HepG2 (cell line): ENCODE data around the gene KCNA4. TPM values are rescaled to one million over a fixed set of nuclear protein-coding genes. Genes with fewer than 3 reads are reported as not detected.

Experiments
- ATAC-seq: fragments of 200-7000 bp; cut with Tn5 transposase; 3 replicates; pipeline ENCODE4 v1.9.1; 2020; ENCODE audit warnings: mild to moderate bottlenecking, moderate library complexity
- BruUV-seq: library from RNA; stranded (reverse); fragments of 400-500 nt; replicated peaks from 2 replicates; lab custom pipeline; 2021; lab: Mats Ljungman, UMichigan
- CTCF ChIA-PET: fragments of 300-600 bp; formaldehyde crosslinking; extraction: SDS; loops from one replicate; lab custom pipeline; 2021; ENCODE audit warnings: low total read pairs, inconsistent platforms, low intra/inter-chr PET ratio; lab: Yijun Ruan, JAX
- POLR2A ChIA-PET: fragments of 350-600 bp; sonication (Branson Sonifier 250); formaldehyde crosslinking; loops from one replicate; lab custom pipeline; 2020; ENCODE audit warnings: antibody characterized with exemption, inconsistent platforms; lab: Yijun Ruan, JAX
- DNase-seq: peaks from one replicate; pipeline ENCODE4 v3.0.0-alpha.2; 2015; ENCODE audit warnings: low spot score
- FAIRE-seq: peaks from 3 replicates; lab custom pipeline; 2011; peaks lifted over from hg19 to GRCh38; lab: Jason Lieb, UNC
- H2AFZ ChIP-seq: one replicate; pipeline ENCODE4 v1.6.1; 2011; ENCODE audit warnings: low read length, inconsistent platforms
- H3K27ac ChIP-seq: fragments of 300-600 bp; 3 replicates; pipeline ENCODE4 v1.8.0; 2011; ENCODE audit warnings: mixed run types, mild to moderate bottlenecking, mixed read lengths, low read length, inconsistent platforms; ENCODE audit not compliant: insufficient read depth; ENCODE audit errors: extremely low read length
- H3K27me3 ChIP-seq, 2 experiments: fragments of 200-600 bp in 1 of 2; 2 replicates in 1 of 2; 3 replicates in 1 of 2; pipeline versions ENCODE4 v1.6.0 to v1.8.0; 2011; ENCODE audit warnings: low read length in 2 of 2, mild to moderate bottlenecking in 2 of 2, moderate library complexity in 2 of 2, inconsistent platforms in 1 of 2; ENCODE audit not compliant: insufficient read depth in 2 of 2, control insufficient read depth in 1 of 2
- H3K36me3 ChIP-seq, 2 experiments: fragments of 200-600 bp in 1 of 2; replicated peaks in 1 of 2; 2 replicates in 1 of 2; 3 replicates in 1 of 2; pipeline versions ENCODE4 v1.5.1 to v1.8.0; 2011; ENCODE audit warnings: low read length in 2 of 2, inconsistent platforms in 1 of 2; ENCODE audit not compliant: insufficient read depth in 2 of 2, control insufficient read depth in 1 of 2
- H3K4me1 ChIP-seq: 2 replicates; pipeline ENCODE4 v1.5.1; 2012; ENCODE audit warnings: low read length, inconsistent platforms; ENCODE audit not compliant: insufficient read depth
- H3K4me2 ChIP-seq: 2 replicates; pipeline ENCODE4 v1.6.0; 2011; ENCODE audit warnings: low read depth, low read length, inconsistent platforms
- H3K4me3 ChIP-seq, 3 experiments: fragments of 200-600 bp in 1 of 3; sonication (generic), shearing (Covaris generic) in 1 of 3; replicated peaks in 1 of 3; 2 replicates each; pipeline ENCODE4 v1.5.1; 2011 to 2016; ENCODE audit warnings: low read length in 3 of 3, inconsistent platforms in 2 of 3, low read depth in 2 of 3, mild to moderate bottlenecking in 2 of 3, control low read depth in 1 of 3, mixed read lengths in 1 of 3; ENCODE audit not compliant: insufficient read depth in 1 of 3
- H3K79me2 ChIP-seq: one replicate; pipeline ENCODE4 v1.6.1; 2011; ENCODE audit warnings: low read length, inconsistent platforms; ENCODE audit not compliant: insufficient read depth
- H3K9ac ChIP-seq: 2 replicates; pipeline ENCODE4 v1.6.0; 2011; ENCODE audit warnings: mild to moderate bottlenecking, low read depth, low read length, inconsistent platforms; ENCODE audit not compliant: insufficient read depth
- H3K9me3 ChIP-seq: 2 replicates; pipeline ENCODE4 v1.5.1; 2012; ENCODE audit warnings: mild to moderate bottlenecking, low read length
- H4K20me1 ChIP-seq: 2 replicates; pipeline ENCODE4 v1.6.0; 2011; ENCODE audit warnings: inconsistent platforms, mild to moderate bottlenecking, low read length, moderate library complexity; ENCODE audit not compliant: insufficient read depth
- DNMT3B ChIP-seq: conservative IDR thresholded peaks from 2 replicates; pipeline ENCODE4 v1.6.1; 2016; ENCODE audit warnings: missing biosample characterization, control low read depth
- E2F5 ChIP-seq: sonication (generic); formaldehyde crosslinking; conservative IDR thresholded peaks from 2 replicates; pipeline ENCODE4 v1.4.0; 2020; ENCODE audit warnings: missing genetic modification reagents
- GLI4 ChIP-seq: sonication (generic); formaldehyde crosslinking; IDR thresholded peaks from 2 replicates; pipeline ENCODE4 v1.5.1; 2020; ENCODE audit warnings: missing genetic modification reagents, mild to moderate bottlenecking, moderate library complexity, borderline replicate concordance
- GTF2F1 ChIP-seq: fragments of 150-350 bp; IDR thresholded peaks from 2 replicates; pipeline ENCODE4 v1.6.1; 2014; ENCODE audit warnings: low read length
- HOXA7 ChIP-seq: sonication (generic); formaldehyde crosslinking; IDR thresholded peaks from 2 replicates; pipeline ENCODE4 v1.8.1; 2022; ENCODE audit warnings: mild to moderate bottlenecking, missing genetic modification reagents, moderate library complexity
- KLF6 ChIP-seq: IDR thresholded peaks from 2 replicates; pipeline ENCODE4 v1.8.0; 2016; ENCODE audit warnings: missing biosample characterization, missing genetic modification reagents
- MLXIP ChIP-seq: sonication (generic); formaldehyde crosslinking; IDR thresholded peaks from 2 replicates; pipeline ENCODE4 v1.9.0; 2021; ENCODE audit warnings: missing genetic modification reagents, borderline replicate concordance
- NAIF1 ChIP-seq: sonication (generic); formaldehyde crosslinking; IDR thresholded peaks from 2 replicates; pipeline ENCODE4 v1.5.0; 2020; ENCODE audit warnings: mild to moderate bottlenecking, missing genetic modification reagents, borderline replicate concordance
- PITX1 ChIP-seq: sonication (generic); formaldehyde crosslinking; IDR thresholded peaks from 2 replicates; pipeline ENCODE4 v1.5.1; 2020; ENCODE audit warnings: mild to moderate bottlenecking, missing genetic modification reagents
- RELA ChIP-seq: sonication (generic); formaldehyde crosslinking; IDR thresholded peaks from 2 replicates; pipeline ENCODE4 v1.4.0; 2020; ENCODE audit warnings: missing genetic modification reagents
- THRA ChIP-seq: sonication (generic); formaldehyde crosslinking; IDR thresholded peaks from 2 replicates; pipeline ENCODE4 v1.4.0; 2020; ENCODE audit warnings: missing genetic modification reagents, borderline replicate concordance
- ZBTB42 ChIP-seq: sonication (generic); formaldehyde crosslinking; IDR thresholded peaks from 2 replicates; pipeline ENCODE4 v1.5.0; 2020; ENCODE audit warnings: mild to moderate bottlenecking, missing genetic modification reagents
- ZKSCAN8 ChIP-seq: IDR thresholded peaks from 2 replicates; pipeline ENCODE4 v1.6.1; 2016; ENCODE audit warnings: borderline replicate concordance, missing genetic modification reagents, missing compliant biosample characterization
- ZNF44 ChIP-seq: sonication (generic); formaldehyde crosslinking; IDR thresholded peaks from 2 replicates; pipeline ENCODE4 v1.5.1; 2020; ENCODE audit warnings: mild to moderate bottlenecking, missing genetic modification reagents
- ZNF557 ChIP-seq: sonication (generic); formaldehyde crosslinking; IDR thresholded peaks from 2 replicates; pipeline ENCODE4 v1.4.0; 2020; ENCODE audit warnings: missing genetic modification reagents
- ZNF740 ChIP-seq: sonication (generic); formaldehyde crosslinking; IDR thresholded peaks from 2 replicates; pipeline ENCODE4 v1.4.0; 2020; ENCODE audit warnings: missing genetic modification reagents
- ZNF773 ChIP-seq: sonication (generic); formaldehyde crosslinking; IDR thresholded peaks from 2 replicates; pipeline ENCODE4 v1.4.0; 2020; ENCODE audit warnings: missing genetic modification reagents, borderline replicate concordance
- WGBS: methylation state at CpG from one replicate; pipeline ENCODE4 v1.1.6; 2017; ENCODE audit warnings: low lambda C conversion rate; 5-methylcytosine and 5-hydroxymethylcytosine counted together
- in situ Hi-C: cut with HindIII; loops from 2 replicates; pipeline ENCODE4 v1.10.0; 2017; ENCODE audit warnings: low pct_unique_long_range_greater_than_20kb; ENCODE audit not compliant: extremely low pct_ligation_motif_present
- intact Hi-C: fragments of 100-400 bp; cut with micrococcal nuclease; formaldehyde crosslinking; loops from one replicate; pipeline ENCODE4 v1.10.0; 2022; ENCODE audit not compliant: unreplicated experiment
- polyA plus RNA-seq, 8 experiments: library from polyadenylated mRNA; depleted of rRNA in 3 of 8; stranded (reverse) in 7 of 8; unstranded in 1 of 8; fragments of >200 nt; fragmentation: Illumina TruSeq in 4 of 8; extraction: Trizol in 4 of 8; gene quantifications; 2 replicates each; pipeline versions ENCODE4 v1.2.1 to v1.2.3, GENCODE V29; 2011 to 2016; ENCODE audit warnings: low read depth in 4 of 8, missing spikeins in 1 of 8, mixed read lengths in 1 of 8; ENCODE audit not compliant: insufficient read depth in 1 of 8
- total RNA-seq, 5 experiments: library from RNA; depleted of rRNA; stranded (reverse); fragments of >200 nt; fragmentation: Illumina TruSeq; extraction: Trizol; gene quantifications; 2 replicates each; pipeline ENCODE4 v1.2.3, GENCODE V29; 2016; ENCODE audit warnings: low read depth in 1 of 5
- TF ChIP-seq, protein P1 (sequence below): sonication (generic); formaldehyde crosslinking; IDR thresholded peaks from 2 replicates; pipeline ENCODE4 v1.4.0; 2020; ENCODE audit warnings: missing genetic modification reagents

The KCNA4 gene
- total and polyA plus RNA-seq, 2 of the 13 experiments (the other 11 are each of a cell fraction or from before 2014, with no cell fraction given) = not detected

GRCh38 chr11:30045921-30046577, 29.2 kb upstream of the KCNA4 start:
- DNase-seq = no peak
- TF ChIP-seq, protein P1, sequence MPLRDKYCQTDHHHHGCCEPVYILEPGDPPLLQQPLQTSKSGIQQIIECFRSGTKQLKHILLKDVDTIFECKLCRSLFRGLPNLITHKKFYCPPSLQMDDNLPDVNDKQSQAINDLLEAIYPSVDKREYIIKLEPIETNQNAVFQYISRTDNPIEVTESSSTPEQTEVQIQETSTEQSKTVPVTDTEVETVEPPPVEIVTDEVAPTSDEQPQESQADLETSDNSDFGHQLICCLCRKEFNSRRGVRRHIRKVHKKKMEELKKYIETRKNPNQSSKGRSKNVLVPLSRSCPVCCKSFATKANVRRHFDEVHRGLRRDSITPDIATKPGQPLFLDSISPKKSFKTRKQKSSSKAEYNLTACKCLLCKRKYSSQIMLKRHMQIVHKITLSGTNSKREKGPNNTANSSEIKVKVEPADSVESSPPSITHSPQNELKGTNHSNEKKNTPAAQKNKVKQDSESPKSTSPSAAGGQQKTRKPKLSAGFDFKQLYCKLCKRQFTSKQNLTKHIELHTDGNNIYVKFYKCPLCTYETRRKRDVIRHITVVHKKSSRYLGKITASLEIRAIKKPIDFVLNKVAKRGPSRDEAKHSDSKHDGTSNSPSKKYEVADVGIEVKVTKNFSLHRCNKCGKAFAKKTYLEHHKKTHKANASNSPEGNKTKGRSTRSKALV (CRISPR knock-in tag) = no peak
- no peak for TF ChIP-seq NAIF1 (CRISPR knock-in tag)
- TF ChIP-seq E2F5 = no peak
- TF ChIP-seq ZBTB42 = no peak
- TF ChIP-seq GLI4 (CRISPR knock-in tag) = no peak
- TF ChIP-seq GTF2F1 = no peak
- TF ChIP-seq ZNF44 (CRISPR knock-in tag) = no peak
- TF ChIP-seq ZKSCAN8 (CRISPR knock-in tag) = no peak
- TF ChIP-seq HOXA7 = no peak
- no peak for TF ChIP-seq THRA (CRISPR knock-in tag)
- TF ChIP-seq MLXIP (CRISPR knock-in tag) = no peak
- no peak for TF ChIP-seq ZNF773 (CRISPR knock-in tag)
- TF ChIP-seq DNMT3B (CRISPR knock-in tag) = no peak
- no peak for TF ChIP-seq ZNF740 (CRISPR knock-in tag)
- TF ChIP-seq KLF6 = no peak
- no peak for TF ChIP-seq ZNF557 (CRISPR knock-in tag)
- TF ChIP-seq PITX1 (CRISPR knock-in tag) = no peak
- no peak for TF ChIP-seq RELA (CRISPR knock-in tag)
- intact Hi-C loops (no loop called here), in situ Hi-C loops (no loop called here)
- ChIA-PET CTCF (no interaction called here), POLR2A (no interaction called here)
- Histone ChIP-seq H3K9ac (no peak overlapping the region), H3K4me3 (no peak overlapping the region), H3K79me2 (no peaks in the 10 kb centered on the region), H2AFZ (no peak overlapping the region), H4K20me1 (no peaks in the 10 kb centered on the region), H3K27ac (no peak overlapping the region), H3K4me1 (no peaks in the 10 kb centered on the region), H3K27me3 (no peaks in the 10 kb centered on the region; a peak in 1 of 5 replicates), H3K4me2 (no peak overlapping the region), H3K9me3 (no peaks in the 10 kb centered on the region), H3K36me3 (no peaks in the 10 kb centered on the region)
- WGBS = 34% methylated on average over 7 of the region's 7 CpGs
- FAIRE-seq = no peak
- no TSS peak for BruUV-seq
- ATAC-seq = no peak
